HG03135 (cell line): Measurements from ENCODE around the gene PLA2G7.
"Not testable (repeated sequence)": the region's sequence is repeated elsewhere in the genome, so short reads cannot be mapped to it uniquely, and the experiment has no call there.

ENCODE experiments used
- ATAC-seq: cut with Tn5 transposase; IDR thresholded peaks from one replicate; pipeline ENCODE4 v1.9.1; 2021; ENCODE audit warnings: mild to moderate bottlenecking, moderate library complexity; ENCODE audit not compliant: unreplicated experiment

PLA2G7 gene

GRCh38 chr6:46749731-46750130 lies 14.6 kb upstream of the PLA2G7 start:
- ATAC-seq, result no peak

GRCh38 chr6:46748940-46749503 lies 13.8 kb upstream of the PLA2G7 start:
- ATAC-seq, result no peak

GRCh38 chr6:46746696-46747095 lies 11.5 kb upstream of the PLA2G7 start, which contains the start of gene ANKRD66:
Gene ANKRD66, plus strand, starts transcription at chr6:46746933. Its CDS starts 5,016 bp downstream, at chr6:46751949.
- ATAC-seq, result no peak

- no peak for ATAC-seq
Measured at GRCh38 chr6:46745973-46746372, 10.8 kb upstream of the PLA2G7 start.

GRCh38 chr6:46744159-46744725 lies 9.1 kb upstream of the PLA2G7 start:
- not testable (repeated sequence) for ATAC-seq

- ATAC-seq, result no peak
Measured at GRCh38 chr6:46743425-46744158, 8.4 kb upstream of the PLA2G7 start.

- no peak for ATAC-seq
Measured at GRCh38 chr6:46741910-46742309, 6.7 kb upstream of the PLA2G7 start.

- ATAC-seq, result no peak
Measured at GRCh38 chr6:46741482-46741881, 6.3 kb upstream of the PLA2G7 start.

GRCh38 chr6:46736906-46737305 lies 1.7 kb upstream of the PLA2G7 start:
- no peak for ATAC-seq

- ATAC-seq, result no peak
Measured at GRCh38 chr6:46735720-46736031, 501 bp upstream of the PLA2G7 start.

GRCh38 chr6:46733341-46733801 lies 1.8 kb downstream of the PLA2G7 start:
- no peak for ATAC-seq

- ATAC-seq, result no peak
Measured at GRCh38 chr6:46730921-46731461, 4.2 kb downstream of the PLA2G7 start.

GRCh38 chr6:46729787-46730326 lies 5.3 kb downstream of the PLA2G7 start:
- ATAC-seq, result no peak

- ATAC-seq, result no peak
Measured at GRCh38 chr6:46720401-46720800, 14.8 kb downstream of the PLA2G7 start.

- ATAC-seq, result no peak
Measured at GRCh38 chr6:46719099-46719498, 16.1 kb downstream of the PLA2G7 start.

- ATAC-seq, result no peak
Measured at GRCh38 chr6:46715141-46715540, 20.0 kb downstream of the PLA2G7 start.

- no peak for ATAC-seq
Measured at GRCh38 chr6:46711491-46711890, 23.7 kb downstream of the PLA2G7 start.

GRCh38 chr6:46706464-46706863 lies 28.7 kb downstream of the PLA2G7 start:
- no peak for ATAC-seq

- ATAC-seq, result no peak
Measured at GRCh38 chr6:46704562-46704961, 30.6 kb downstream of the PLA2G7 start.

GRCh38 chr6:46699970-46700369 lies 35.2 kb downstream of the PLA2G7 start:
- ATAC-seq, result no peak

- ATAC-seq, result no peak
Measured at GRCh38 chr6:46690911-46691451, 44.2 kb downstream of the PLA2G7 start.
